Liver (tissue), 3 donors: ENCODE data around the gene TEC.

Experiments
- SP1 ChIP-seq: IDR thresholded peaks from 2 replicates; pipeline ENCODE4 v1.6.1; 2018; ENCODE audit warnings: antibody characterized with exemption, mild to moderate bottlenecking
- TF ChIP-seq, protein P1 (sequence below): fragments of 150-350 bp; IDR thresholded peaks from 2 replicates; pipeline ENCODE4 v1.5.1; 2017; ENCODE audit warnings: improper control_type of control experiment, low read depth, low read length; ENCODE audit not compliant: missing input control
- donor health status: healthy.
- donor health status: healthy.

DNA sequence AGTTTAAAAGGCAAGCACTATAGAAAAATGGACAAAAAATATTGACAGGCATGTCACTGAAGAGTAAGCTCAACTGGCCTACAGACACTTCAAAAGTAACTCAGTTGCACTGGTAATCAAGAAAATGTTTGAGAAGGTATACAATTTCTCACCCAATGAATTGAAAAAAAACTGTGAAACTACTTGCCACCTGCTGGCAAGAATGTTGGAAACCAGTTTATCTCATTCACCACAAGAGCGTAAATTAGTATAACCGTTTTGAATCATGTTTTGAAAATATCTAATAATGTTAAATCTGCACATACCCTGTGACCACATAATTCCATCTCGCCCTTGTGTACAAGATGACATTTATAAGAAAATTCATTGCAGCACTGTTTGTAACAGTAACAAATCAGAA lies 167.3 kb downstream of the TEC start:
- TF ChIP-seq, protein P1, sequence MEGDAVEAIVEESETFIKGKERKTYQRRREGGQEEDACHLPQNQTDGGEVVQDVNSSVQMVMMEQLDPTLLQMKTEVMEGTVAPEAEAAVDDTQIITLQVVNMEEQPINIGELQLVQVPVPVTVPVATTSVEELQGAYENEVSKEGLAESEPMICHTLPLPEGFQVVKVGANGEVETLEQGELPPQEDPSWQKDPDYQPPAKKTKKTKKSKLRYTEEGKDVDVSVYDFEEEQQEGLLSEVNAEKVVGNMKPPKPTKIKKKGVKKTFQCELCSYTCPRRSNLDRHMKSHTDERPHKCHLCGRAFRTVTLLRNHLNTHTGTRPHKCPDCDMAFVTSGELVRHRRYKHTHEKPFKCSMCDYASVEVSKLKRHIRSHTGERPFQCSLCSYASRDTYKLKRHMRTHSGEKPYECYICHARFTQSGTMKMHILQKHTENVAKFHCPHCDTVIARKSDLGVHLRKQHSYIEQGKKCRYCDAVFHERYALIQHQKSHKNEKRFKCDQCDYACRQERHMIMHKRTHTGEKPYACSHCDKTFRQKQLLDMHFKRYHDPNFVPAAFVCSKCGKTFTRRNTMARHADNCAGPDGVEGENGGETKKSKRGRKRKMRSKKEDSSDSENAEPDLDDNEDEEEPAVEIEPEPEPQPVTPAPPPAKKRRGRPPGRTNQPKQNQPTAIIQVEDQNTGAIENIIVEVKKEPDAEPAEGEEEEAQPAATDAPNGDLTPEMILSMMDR = no peak
- TF ChIP-seq SP1 = no peak
